Measurements from ENCODE around the gene LMAN2. TPM values are rescaled to one million over a fixed set of nuclear protein-coding genes. Genes with fewer than 3 reads are reported as not detected.
A peak's percentile ranks its signal among the peaks of the same experiment; 100 is the strongest.
"Not testable (repeated sequence)": the region's sequence is repeated elsewhere in the genome, so short reads cannot be mapped to it uniquely, and the experiment has no call there.

The LMAN2 gene
- total RNA-seq, 1 experiment from 2014 or later: 262 TPM

GRCh38 chr5:177307544-177308363 is 43.7 kb downstream of the LMAN2 start:
- no peak for DNase-seq (ENCODE audit: low spot score)

GRCh38 chr5:177306674-177307543 is 44.6 kb downstream of the LMAN2 start:
- no peak for DNase-seq (ENCODE audit: low spot score)

GRCh38 chr5:177306103-177306640 is 45.3 kb downstream of the LMAN2 start:
- DNase-seq (ENCODE audit: low spot score): not testable (repeated sequence)

DNA sequence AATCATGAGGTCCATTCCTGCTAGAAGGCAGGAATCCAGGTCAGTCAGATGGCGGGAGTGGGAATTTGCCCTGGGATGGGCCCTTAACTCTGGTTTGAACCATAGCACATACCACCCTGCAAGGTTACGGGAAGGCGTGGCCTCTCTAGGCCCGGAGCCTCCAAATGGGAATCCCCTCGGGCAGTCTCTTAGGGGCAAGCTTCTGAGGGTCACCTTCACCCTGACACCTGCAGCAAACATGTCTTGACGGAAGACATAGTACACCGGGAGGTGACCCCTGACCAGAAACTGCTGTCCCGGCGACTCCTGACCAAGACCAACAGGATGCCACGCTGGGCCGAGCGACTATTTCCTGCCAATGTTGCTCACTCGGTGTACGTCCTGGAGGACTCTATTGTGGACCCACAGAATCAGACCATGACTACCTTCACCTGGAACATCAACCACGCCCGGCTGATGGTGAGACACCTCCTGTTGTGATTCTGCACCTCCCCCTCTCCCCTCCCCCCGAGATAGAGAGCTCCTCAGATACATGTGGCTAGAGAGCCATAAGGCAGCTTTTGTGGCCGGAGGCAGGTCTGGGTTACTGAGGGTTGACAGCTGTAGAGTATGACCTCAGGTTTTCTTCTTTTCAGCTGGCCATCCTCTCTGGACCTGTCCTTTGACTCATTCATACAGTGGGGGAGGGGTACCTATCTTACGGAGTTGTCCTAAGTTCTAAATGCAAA is 46.9 kb downstream of the LMAN2 start:
- DNase-seq (ENCODE audit: low spot score): peak; percentile 21

DNA sequence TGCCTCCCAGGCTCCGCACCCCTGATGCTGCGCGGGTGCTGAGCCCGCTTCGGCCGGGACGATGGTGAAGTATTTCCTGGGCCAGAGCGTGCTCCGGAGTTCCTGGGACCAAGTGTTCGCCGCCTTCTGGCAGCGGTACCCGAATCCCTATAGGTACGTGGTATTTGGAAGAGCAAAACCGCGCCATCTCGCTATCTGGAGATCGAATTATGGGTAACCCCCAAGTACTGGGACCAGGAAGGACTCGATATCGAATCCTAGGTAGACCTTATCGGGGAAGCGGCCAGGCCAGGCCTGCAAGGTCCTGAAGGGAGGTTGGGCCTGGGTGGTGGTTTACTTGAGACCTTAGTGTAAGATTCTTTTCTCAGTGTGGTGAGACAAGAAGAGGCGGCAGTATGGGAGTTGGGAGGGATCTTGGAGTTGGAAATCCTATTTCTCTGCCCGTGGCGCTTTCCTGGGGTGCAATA is 47.5 kb downstream of the LMAN2 start:
- peak; percentile 49 for DNase-seq (ENCODE audit: low spot score)

GRCh38 chr5:177303121-177303924 is 48.1 kb downstream of the LMAN2 start, which contains the start of the genes PRELID1 and RAB24:
Gene PRELID1 (plus strand): TSS chr5:177303799. CDS start chr5:177303986, 187 bp downstream.
Gene RAB24 (minus strand): TSS chr5:177303719. CDS start chr5:177303288, 431 bp downstream.
- peak; percentile 78 for DNase-seq (ENCODE audit: low spot score)

DNA sequence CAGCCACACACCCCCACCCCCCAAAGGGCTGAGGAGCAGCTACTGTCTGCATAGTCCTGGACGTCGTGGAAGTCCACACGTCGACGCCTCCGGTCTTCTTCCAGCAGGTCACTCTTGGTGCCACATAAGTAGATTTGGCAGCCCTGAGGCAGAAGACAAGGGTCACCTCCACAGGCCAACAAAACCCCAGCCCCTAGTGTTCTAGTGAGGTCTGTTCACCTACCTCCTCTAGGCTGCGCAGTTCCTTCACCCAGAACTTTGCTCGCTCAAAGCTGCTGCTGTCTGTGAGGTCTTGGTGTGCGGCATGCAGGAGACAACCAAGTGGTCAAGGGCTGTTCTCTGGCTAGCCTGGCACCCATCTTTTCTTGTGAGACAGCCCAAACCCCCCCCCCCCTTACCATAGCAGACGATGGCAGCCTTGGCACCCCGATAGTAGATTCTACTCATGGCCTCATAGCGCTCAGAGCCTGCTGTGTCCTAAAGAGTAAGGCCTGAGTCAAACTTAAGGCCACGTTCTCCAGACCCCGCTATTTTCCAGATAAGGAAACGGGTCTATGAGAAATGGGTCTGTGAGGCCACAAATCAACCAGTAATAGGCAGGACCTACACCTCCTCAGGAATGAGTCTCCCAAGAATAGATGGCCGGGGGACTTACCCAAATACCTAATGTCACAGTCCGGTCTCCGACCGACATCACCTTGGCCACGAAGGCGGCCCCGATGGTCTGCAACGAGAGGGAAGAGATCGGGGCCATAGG is 48.9 kb downstream of the LMAN2 start:
- peak; percentile 30 for DNase-seq (ENCODE audit: low spot score)

DNA sequence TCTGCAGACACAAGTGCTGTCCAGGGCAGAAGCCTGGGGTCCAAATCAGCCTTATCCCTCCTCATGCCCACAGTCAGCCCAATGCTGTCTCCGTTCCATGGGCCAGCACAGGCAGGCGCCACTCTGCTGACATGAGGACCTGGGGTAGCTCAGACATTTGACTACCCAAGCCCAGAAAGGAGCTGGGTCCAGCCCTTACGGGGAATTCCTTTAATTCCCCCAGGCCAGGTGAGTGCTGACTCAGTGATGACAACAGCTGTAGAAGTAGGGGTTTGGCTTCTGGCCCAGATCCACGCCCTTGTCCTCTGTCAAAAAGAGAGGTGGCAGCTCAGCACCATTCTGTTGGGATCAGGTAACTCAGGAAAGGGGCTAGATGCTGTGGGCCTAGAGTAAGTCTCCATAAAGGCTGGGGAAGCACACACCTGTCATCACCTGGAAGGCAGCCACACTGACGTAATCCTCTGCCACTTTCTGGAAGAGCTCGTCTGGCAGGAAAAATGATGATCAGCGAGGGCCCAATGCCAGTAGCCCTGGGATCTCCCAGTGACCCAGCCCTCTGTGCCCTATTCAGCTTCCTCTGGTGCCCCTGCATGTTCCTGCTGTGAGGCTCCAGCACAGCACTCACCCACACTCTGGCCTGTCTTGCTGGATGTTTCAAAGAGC is 49.8 kb downstream of the LMAN2 start:
- peak; percentile 88 for DNase-seq (ENCODE audit: low spot score)

DNA sequence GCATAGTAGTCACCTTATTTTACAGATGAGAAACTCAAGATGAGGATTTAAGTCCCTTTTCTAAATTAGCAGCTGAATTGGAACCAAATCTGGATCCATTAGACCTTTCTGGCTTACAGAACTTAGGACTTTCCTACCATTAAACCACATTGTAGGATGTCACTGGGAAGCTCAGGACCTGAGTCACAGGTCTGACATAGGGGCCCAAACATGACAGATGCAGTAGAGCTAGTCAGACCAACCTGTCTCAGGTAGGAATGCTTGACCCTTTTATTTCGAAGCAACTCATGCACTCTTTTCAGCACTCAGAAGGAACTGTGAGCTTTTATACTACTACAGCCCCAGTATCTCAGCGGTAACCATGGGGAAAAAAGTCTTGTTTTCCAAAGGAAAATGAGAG is 50.5 kb downstream of the LMAN2 start:
- DNase-seq (ENCODE audit: low spot score): no peak

DNA sequence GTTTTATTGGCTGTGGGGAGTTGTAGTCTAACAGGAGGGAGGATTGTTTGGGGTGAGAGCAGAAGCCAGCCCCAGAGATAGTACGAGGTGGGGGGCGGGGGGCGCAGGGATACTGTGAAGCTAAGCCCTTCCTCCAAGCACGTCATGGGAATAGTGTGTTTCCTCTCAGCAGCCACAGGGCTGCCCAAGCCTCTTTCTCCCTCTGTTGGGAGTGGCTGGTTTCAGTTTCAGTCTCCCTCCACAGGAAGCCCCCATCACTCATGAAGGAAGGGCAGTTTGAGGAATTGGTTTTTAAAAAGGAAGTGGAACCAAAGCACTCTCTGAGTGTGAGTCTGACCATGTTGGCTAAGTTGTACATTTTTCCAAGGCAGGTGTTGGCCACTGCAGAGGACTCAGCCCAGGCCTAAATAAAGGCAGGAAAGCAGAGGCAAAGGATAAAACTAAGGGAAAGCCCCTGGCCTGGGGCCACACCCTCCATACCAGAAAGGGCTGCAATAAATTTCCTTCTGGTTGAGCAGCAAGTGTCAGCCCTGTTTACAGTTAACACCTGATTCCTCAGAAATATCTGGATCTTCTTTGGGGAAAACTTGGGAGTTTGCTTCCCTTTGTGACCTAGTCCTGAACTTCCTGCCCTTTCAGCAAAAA is 51.1 kb downstream of the LMAN2 start:
- no peak for DNase-seq (ENCODE audit: low spot score)

GRCh38 chr5:177299697-177300096 is 51.8 kb downstream of the LMAN2 start:
- DNase-seq (ENCODE audit: low spot score): no peak

- DNase-seq (ENCODE audit: low spot score): no peak
Observed at GRCh38 chr5:177297922-177298321, 53.5 kb downstream of the LMAN2 start.

DNA sequence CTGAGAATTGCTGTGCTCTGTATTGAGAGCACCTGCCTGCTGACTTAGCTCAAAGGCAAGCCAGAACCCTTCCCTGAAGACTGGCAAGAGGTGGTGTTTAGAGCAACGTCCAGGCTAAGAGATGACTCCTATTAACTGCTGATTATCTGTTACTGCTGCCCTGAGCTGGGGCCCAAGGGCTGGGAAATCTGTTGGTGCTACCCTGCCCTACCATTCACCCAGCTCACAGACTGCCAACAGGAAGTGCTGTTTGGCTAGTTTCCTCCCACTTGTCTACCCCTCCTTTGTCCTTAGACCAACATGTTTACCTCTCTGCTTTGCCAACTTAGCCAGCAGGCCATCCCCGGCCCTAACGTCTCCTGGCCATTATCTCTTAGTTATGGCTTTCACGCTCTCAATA is 54.9 kb downstream of the LMAN2 start:
- DNase-seq (ENCODE audit: low spot score): no peak

- no peak for DNase-seq (ENCODE audit: low spot score)
Observed at GRCh38 chr5:177295924-177296323, 55.5 kb downstream of the LMAN2 start.

DNA sequence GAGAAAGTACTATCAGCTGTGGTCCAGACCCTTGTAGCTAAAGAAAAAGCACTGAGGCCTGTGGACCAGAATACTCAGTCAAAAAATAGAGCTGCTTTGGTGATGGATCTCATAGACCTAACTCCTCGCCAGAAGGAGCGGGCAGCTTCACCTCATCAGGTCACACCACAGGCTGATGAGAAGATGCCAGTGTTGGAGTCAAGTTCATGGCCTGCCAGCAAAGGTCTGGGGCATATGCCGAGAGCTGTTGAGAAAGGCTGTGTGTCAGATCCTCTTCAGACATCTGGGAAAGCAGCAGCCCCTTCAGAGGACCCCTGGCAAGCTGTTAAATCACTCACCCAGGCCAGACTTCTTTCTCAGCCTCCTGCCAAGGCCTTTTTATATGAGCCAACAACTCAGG is 56.8 kb downstream of the LMAN2 start:
- DNase-seq (ENCODE audit: low spot score): no peak

GRCh38 chr5:177293819-177294581 is 57.5 kb downstream of the LMAN2 start:
- no peak for DNase-seq (ENCODE audit: low spot score)

- DNase-seq (ENCODE audit: low spot score): no peak
Observed at GRCh38 chr5:177291735-177292134, 59.7 kb downstream of the LMAN2 start.
